ENCODE results near the gene MOB3A. TPM values are rescaled to one million over a fixed set of nuclear protein-coding genes. Genes with fewer than 3 reads are reported as not detected.

MOB3A gene
- total and polyA plus RNA-seq, 2 of the 8 experiments (the other 6 are each of a cell fraction or from before 2014, with no cell fraction given): 9.2 to 9.6 TPM

DNA sequence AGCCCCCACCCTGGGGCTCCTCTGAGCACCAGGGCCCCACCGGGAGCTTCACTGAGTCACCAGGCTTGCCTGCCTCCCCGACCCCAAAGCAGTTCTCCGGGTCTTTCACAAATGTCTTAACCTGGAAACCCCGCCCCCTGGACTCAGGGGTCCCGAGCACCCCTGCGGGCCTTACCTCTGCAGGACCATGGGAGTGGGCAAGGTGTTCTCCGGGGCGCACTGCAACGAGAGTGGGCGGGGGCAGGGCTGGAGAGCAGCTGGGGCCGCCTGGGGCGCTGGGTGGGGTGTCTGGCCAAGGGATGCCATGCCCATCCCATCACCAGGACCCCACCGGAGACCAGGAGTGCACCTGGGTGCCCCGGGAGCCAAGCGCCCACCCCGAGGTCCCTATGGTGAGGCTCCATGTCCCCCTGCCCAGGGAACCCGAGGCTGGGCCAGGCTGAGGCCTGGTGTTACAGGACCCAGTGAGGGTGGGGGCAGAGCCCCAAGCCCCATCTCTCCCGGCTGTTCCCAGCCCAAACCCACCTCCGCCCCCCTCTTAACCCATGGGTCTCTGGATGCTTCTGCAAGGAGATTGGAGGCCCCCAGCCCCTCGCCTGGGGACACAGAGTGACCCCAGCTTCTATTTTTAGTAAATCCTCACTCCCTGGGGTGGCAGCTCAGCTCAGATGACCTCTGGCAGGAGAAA, 56.0 kb downstream of the MOB3A start (continued):
- TF ChIP-seq RBBP5 (IDR thresholded peaks at IDR 0.05; ENCODE audit: borderline replicate concordance, low read depth, low read length): no peak
- no peak for TF ChIP-seq TCF12 (IDR thresholded peaks at IDR 0.05; ENCODE audit: low read depth, low read length)
- no peak for TF ChIP-seq TEAD4 (IDR thresholded peaks at IDR 0.05; ENCODE audit: low read depth, low read length)
- TF ChIP-seq EZH2 (IDR thresholded peaks at IDR 0.05; ENCODE audit: low read depth, low read length, severe bottlenecking): no peak
- TF ChIP-seq JUND (IDR thresholded peaks at IDR 0.05; ENCODE audit: low read length): no peak
- no peak for TF ChIP-seq CTBP2 (IDR thresholded peaks at IDR 0.05; ENCODE audit: borderline replicate concordance, insufficient read depth, insufficient read length, low read length)
- no peak for TF ChIP-seq SP4 (IDR thresholded peaks at IDR 0.05; ENCODE audit: low read length)
- no peak for TF ChIP-seq JUN (IDR thresholded peaks at IDR 0.05; ENCODE audit: low read depth, low read length)
- TF ChIP-seq RNF2 (IDR thresholded peaks at IDR 0.05; ENCODE audit: borderline replicate concordance, low read depth, low read length, missing control alignments, poor library complexity, severe bottlenecking): no peak
- no peak for TF ChIP-seq RXRA (IDR thresholded peaks at IDR 0.05; ENCODE audit: insufficient read depth, low read depth, low read length)
- TF ChIP-seq SIRT6 (IDR thresholded peaks at IDR 0.05; ENCODE audit: low read length): no peak

Measured in H1 (cell line).